Calu3 (cell line): ENCODE results near the gene LST1. TPM values are rescaled to one million over a fixed set of nuclear protein-coding genes. Genes with fewer than 3 reads are reported as not detected.
A peak's percentile ranks its signal among the peaks of the same experiment; 100 is the strongest.

Experiments
- BruUV-seq: library from RNA; stranded (reverse); fragments of 400-500 nt; replicated peaks from 2 replicates; lab custom pipeline; 2021; lab: Mats Ljungman, UMichigan
- CTCF ChIA-PET: fragments of 300-600 bp; sonication (Branson Sonifier 250); formaldehyde crosslinking; loops from one replicate; lab custom pipeline; 2022; ENCODE audit warnings: antibody characterized with exemption; lab: Charles Lee
- DNase-seq: peaks from one replicate; pipeline ENCODE4 v3.0.0; 2022
- H3K27ac Mint-ChIP-seq: one replicate; pipeline ENCODE4 v1.8.0; 2022; ENCODE audit warnings: mixed read lengths; ENCODE audit not compliant: unreplicated experiment
- H3K27me3 Mint-ChIP-seq: one replicate; pipeline ENCODE4 v1.8.0; 2022; ENCODE audit warnings: mixed read lengths; ENCODE audit not compliant: unreplicated experiment
- H3K36me3 Mint-ChIP-seq: one replicate; pipeline ENCODE4 v1.8.0; 2022; ENCODE audit warnings: mild to moderate bottlenecking, moderate library complexity, mixed read lengths; ENCODE audit not compliant: insufficient read depth, unreplicated experiment
- H3K4me1 Mint-ChIP-seq: one replicate; pipeline ENCODE4 v1.8.0; 2022; ENCODE audit warnings: mild to moderate bottlenecking, low read depth, mixed read lengths; ENCODE audit not compliant: unreplicated experiment
- H3K4me3 Mint-ChIP-seq: one replicate; pipeline ENCODE4 v1.8.0; 2022; ENCODE audit warnings: mild to moderate bottlenecking, low read depth, moderate library complexity, mixed read lengths; ENCODE audit not compliant: unreplicated experiment
- H3K9me3 Mint-ChIP-seq: one replicate; pipeline ENCODE4 v1.8.0; 2022; ENCODE audit warnings: low read depth, mixed read lengths; ENCODE audit not compliant: unreplicated experiment
- intact Hi-C: fragments of 100-400 bp; cut with micrococcal nuclease; formaldehyde crosslinking; loops from one replicate; pipeline ENCODE4 v1.10.0; 2022; ENCODE audit not compliant: unreplicated experiment
- total RNA-seq: library from RNA; stranded (reverse); gene quantifications from 2 replicates; pipeline ENCODE4 v1.2.3, GENCODE V29; 2022
- TF ChIP-seq, protein P1 (sequence below): fragments of 200-600 bp; IDR thresholded peaks from one replicate; pipeline ENCODE4 v1.8.0; 2022; ENCODE audit warnings: antibody characterized with exemption; ENCODE audit not compliant: unreplicated experiment

Gene LST1
- total RNA-seq, 1 experiment from 2014 or later = 0.94 TPM

DNA sequence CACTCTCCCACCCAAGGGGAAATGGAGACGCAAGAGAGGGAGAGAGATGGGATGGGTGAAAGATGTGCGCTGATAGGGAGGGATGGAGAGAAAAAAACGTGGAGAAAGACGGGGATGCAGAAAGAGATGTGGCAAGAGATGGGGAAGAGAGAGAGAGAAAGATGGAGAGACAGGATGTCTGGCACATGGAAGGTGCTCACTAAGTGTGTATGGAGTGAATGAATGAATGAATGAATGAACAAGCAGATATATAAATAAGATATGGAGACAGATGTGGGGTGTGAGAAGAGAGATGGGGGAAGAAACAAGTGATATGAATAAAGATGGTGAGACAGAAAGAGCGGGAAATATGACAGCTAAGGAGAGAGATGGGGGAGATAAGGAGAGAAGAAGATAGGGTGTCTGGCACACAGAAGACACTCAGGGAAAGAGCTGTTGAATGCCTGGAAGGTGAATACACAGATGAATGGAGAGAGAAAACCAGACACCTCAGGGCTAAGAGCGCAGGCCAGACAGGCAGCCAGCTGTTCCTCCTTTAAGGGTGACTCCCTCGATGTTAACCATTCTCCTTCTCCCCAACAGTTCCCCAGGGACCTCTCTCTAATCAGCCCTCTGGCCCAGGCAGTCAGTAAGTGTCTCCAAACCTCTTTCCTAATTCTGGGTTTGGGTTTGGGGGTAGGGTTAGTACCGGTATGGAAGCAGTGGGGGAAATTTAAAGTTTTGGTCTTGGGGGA lies 10.0 kb upstream of the LST1 start:
- peaks cover 9% of the 10 kb centered on the region for H3K4me1 Mint-ChIP-seq
- H3K27me3 Mint-ChIP-seq = peaks cover 60% of the 10 kb centered on the region
- no peak overlapping the region for H3K27ac Mint-ChIP-seq
- DNase-seq = no peak
- no peak overlapping the region for H3K4me3 Mint-ChIP-seq
- BruUV-seq = no TSS peak
- CTCF ChIA-PET = interaction anchor here (0.6 to 1.8 kb wide), 7 partner anchors 14 to 384 kb away, joined by 3 to 5 read pairs (median 4); partner anchors contain the start of gene NFKBIL1
- H3K36me3 Mint-ChIP-seq = peaks cover 5% of the 10 kb centered on the region
- no peaks in the 10 kb centered on the region for H3K9me3 Mint-ChIP-seq
- intact Hi-C loops = no loop called here
- TF ChIP-seq, protein P1, sequence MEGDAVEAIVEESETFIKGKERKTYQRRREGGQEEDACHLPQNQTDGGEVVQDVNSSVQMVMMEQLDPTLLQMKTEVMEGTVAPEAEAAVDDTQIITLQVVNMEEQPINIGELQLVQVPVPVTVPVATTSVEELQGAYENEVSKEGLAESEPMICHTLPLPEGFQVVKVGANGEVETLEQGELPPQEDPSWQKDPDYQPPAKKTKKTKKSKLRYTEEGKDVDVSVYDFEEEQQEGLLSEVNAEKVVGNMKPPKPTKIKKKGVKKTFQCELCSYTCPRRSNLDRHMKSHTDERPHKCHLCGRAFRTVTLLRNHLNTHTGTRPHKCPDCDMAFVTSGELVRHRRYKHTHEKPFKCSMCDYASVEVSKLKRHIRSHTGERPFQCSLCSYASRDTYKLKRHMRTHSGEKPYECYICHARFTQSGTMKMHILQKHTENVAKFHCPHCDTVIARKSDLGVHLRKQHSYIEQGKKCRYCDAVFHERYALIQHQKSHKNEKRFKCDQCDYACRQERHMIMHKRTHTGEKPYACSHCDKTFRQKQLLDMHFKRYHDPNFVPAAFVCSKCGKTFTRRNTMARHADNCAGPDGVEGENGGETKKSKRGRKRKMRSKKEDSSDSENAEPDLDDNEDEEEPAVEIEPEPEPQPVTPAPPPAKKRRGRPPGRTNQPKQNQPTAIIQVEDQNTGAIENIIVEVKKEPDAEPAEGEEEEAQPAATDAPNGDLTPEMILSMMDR = no peak

DNA sequence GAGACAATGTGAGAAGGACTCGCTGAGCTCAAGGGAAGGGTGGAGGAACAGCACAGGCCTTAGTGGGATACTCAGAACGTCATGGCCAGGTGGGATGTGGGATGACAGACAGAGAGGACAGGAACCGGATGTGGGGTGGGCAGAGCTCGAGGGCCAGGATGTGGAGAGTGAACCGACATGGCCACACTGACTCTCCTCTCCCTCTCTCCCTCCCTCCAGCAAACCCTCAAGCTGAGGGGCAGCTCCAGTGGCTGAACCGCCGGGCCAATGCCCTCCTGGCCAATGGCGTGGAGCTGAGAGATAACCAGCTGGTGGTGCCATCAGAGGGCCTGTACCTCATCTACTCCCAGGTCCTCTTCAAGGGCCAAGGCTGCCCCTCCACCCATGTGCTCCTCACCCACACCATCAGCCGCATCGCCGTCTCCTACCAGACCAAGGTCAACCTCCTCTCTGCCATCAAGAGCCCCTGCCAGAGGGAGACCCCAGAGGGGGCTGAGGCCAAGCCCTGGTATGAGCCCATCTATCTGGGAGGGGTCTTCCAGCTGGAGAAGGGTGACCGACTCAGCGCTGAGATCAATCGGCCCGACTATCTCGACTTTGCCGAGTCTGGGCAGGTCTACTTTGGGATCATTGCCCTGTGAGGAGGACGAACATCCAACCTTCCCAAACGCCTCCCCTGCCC lies 9.0 kb upstream of the LST1 start:
- peaks cover 13% of the 10 kb centered on the region for H3K36me3 Mint-ChIP-seq
- H3K27me3 Mint-ChIP-seq = peaks cover 66% of the 10 kb centered on the region
- DNase-seq = no peak
- H3K4me3 Mint-ChIP-seq = no peak overlapping the region
- no peaks in the 10 kb centered on the region for H3K9me3 Mint-ChIP-seq
- TF ChIP-seq, protein P1 = no peak
- H3K27ac Mint-ChIP-seq = no peak overlapping the region
- CTCF ChIA-PET = interaction anchor here (0.6 to 1.8 kb wide), 5 partner anchors 13 to 384 kb away, joined by 3 to 5 read pairs (median 3); no protein-coding TSS in a partner anchor
- H3K4me1 Mint-ChIP-seq = peaks cover 18% of the 10 kb centered on the region
- BruUV-seq = no TSS peak
- intact Hi-C loops = no loop called here

DNA sequence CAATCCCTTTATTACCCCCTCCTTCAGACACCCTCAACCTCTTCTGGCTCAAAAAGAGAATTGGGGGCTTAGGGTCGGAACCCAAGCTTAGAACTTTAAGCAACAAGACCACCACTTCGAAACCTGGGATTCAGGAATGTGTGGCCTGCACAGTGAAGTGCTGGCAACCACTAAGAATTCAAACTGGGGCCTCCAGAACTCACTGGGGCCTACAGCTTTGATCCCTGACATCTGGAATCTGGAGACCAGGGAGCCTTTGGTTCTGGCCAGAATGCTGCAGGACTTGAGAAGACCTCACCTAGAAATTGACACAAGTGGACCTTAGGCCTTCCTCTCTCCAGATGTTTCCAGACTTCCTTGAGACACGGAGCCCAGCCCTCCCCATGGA lies 8.5 kb upstream of the LST1 start:
- intact Hi-C loops = no loop called here
- Mint-ChIP-seq H3K36me3 (peaks cover 13% of the 10 kb centered on the region), H3K27me3 (peaks cover 66% of the 10 kb centered on the region), H3K4me1 (peaks cover 23% of the 10 kb centered on the region), H3K9me3 (no peaks in the 10 kb centered on the region), H3K27ac (no peak overlapping the region), H3K4me3 (no peak overlapping the region)
- CTCF ChIA-PET = interaction anchor here (1.5 to 1.8 kb wide), 2 partner anchors 12 to 21 kb away, joined by 5 read pairs; no protein-coding TSS in a partner anchor
- TF ChIP-seq, protein P1 = no peak
- no TSS peak for BruUV-seq
- DNase-seq = no peak

DNA sequence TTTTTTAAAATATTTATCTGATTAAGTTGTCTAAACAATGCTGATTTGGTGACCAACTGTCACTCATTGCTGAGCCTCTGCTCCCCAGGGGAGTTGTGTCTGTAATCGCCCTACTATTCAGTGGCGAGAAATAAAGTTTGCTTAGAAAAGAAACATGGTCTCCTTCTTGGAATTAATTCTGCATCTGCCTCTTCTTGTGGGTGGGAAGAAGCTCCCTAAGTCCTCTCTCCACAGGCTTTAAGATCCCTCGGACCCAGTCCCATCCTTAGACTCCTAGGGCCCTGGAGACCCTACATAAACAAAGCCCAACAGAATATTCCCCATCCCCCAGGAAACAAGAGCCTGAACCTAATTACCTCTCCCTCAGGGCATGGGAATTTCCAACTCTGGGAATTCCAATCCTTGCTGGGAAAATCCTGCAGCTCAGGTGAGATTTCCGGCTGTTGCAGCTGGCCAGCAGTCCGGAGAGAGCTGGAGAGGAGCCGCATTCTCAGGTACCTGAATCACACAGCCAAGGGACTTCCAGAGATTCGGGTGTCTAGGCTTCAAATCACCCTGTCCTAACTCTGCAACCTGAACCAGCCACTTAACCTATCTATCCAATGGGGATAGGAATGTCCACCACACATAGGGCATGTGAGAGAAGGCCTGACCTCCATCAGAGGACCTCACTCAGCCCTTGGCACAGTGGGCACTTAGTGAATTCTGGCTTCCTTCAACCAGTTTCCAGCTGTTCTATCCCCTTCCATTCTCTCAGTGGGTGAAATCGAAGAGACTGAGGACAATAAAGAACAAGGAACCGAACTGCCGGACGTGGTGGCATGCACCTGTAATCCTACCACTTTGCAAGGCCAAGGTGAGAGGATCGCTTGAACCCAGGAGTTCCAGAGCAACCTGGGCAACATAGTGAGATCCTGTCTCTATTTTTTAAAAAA lies 7.6 kb upstream of the LST1 start:
- Mint-ChIP-seq H3K4me1 (peaks cover 26% of the 10 kb centered on the region), H3K27me3 (peaks cover 57% of the 10 kb centered on the region), H3K4me3 (no peak overlapping the region), H3K9me3 (no peaks in the 10 kb centered on the region), H3K27ac (no peak overlapping the region), H3K36me3 (peaks cover 13% of the 10 kb centered on the region)
- no TSS peak for BruUV-seq
- intact Hi-C loops = no loop called here
- DNase-seq = peak; percentile 45
- CTCF ChIA-PET = interaction anchor here (1.2 to 1.8 kb wide), 2 partner anchors 20 to 32 kb away, joined by 4 to 5 read pairs; partner anchors contain the start of gene ATP6V1G2
- TF ChIP-seq, protein P1 = no peak
